HEK293 (cell line): ENCODE measurements around the gene CLDN14.

Experiments
- BCL11A ChIP-seq: fragments of 450-650 bp; formaldehyde crosslinking; IDR thresholded peaks from 2 replicates; pipeline ENCODE4 v1.5.1; 2016; ENCODE audit warnings: low read depth, missing biosample characterization, missing genetic modification characterization
- CTCF ChIP-seq: fragments of 450-650 bp; formaldehyde crosslinking; IDR thresholded peaks from 2 replicates; pipeline ENCODE4 v1.5.1; 2016; ENCODE audit warnings: missing biosample characterization, missing genetic modification characterization
- MYNN ChIP-seq: fragments of 450-650 bp; formaldehyde crosslinking; IDR thresholded peaks from 2 replicates; pipeline ENCODE4 v1.5.1; 2016; ENCODE audit warnings: missing biosample characterization, missing genetic modification characterization, borderline replicate concordance
- SP2 ChIP-seq: fragments of 450-650 bp; formaldehyde crosslinking; IDR thresholded peaks from 2 replicates; pipeline ENCODE4 v1.5.1; 2016; ENCODE audit warnings: missing biosample characterization, missing genetic modification characterization
- ZNF18 ChIP-seq: fragments of 450-650 bp; formaldehyde crosslinking; IDR thresholded peaks from 2 replicates; pipeline ENCODE4 v1.5.1; 2016; ENCODE audit warnings: missing biosample characterization, missing genetic modification characterization
- ZNF184 ChIP-seq: fragments of 450-650 bp; IDR thresholded peaks from 2 replicates; pipeline ENCODE4 v1.5.1; 2018; ENCODE audit warnings: missing biosample characterization, mild to moderate bottlenecking, missing genetic modification characterization
- ZNF248 ChIP-seq: fragments of 450-650 bp; formaldehyde crosslinking; IDR thresholded peaks from 2 replicates; pipeline ENCODE4 v1.5.1; 2017; ENCODE audit warnings: missing biosample characterization, missing genetic modification characterization
- ZNF449 ChIP-seq: fragments of 450-650 bp; formaldehyde crosslinking; IDR thresholded peaks from 2 replicates; pipeline ENCODE4 v1.5.1; 2017; ENCODE audit warnings: missing biosample characterization, mild to moderate bottlenecking, missing genetic modification characterization, moderate library complexity
- ZNF548 ChIP-seq: fragments of 450-650 bp; formaldehyde crosslinking; IDR thresholded peaks from 2 replicates; pipeline ENCODE4 v1.5.1; 2016; ENCODE audit warnings: missing biosample characterization, missing genetic modification characterization
- ZNF600 ChIP-seq: fragments of 450-650 bp; formaldehyde crosslinking; IDR thresholded peaks from 2 replicates; pipeline ENCODE4 v1.5.1; 2016; ENCODE audit warnings: missing biosample characterization, missing genetic modification characterization
- ZNF654 ChIP-seq: fragments of 450-650 bp; formaldehyde crosslinking; IDR thresholded peaks from 2 replicates; pipeline ENCODE4 v1.5.1; 2016; ENCODE audit warnings: low read depth, missing biosample characterization, missing genetic modification characterization
- ZNF76 ChIP-seq: fragments of 450-650 bp; formaldehyde crosslinking; IDR thresholded peaks from 2 replicates; pipeline ENCODE4; 2016; ENCODE audit warnings: low read depth, missing biosample characterization, missing genetic modification characterization, borderline replicate concordance
- TF ChIP-seq, protein P1 (sequence below): fragments of 450-650 bp; formaldehyde crosslinking; IDR thresholded peaks from 2 replicates; pipeline ENCODE4 v1.5.1; 2016; ENCODE audit warnings: missing biosample characterization, missing genetic modification characterization
- TF ChIP-seq, protein P2 (sequence below): fragments of 450-650 bp; formaldehyde crosslinking; IDR thresholded peaks from 2 replicates; pipeline ENCODE4 v1.5.1; 2017; ENCODE audit warnings: missing biosample characterization, missing genetic modification characterization

- TF ChIP-seq, protein P1, sequence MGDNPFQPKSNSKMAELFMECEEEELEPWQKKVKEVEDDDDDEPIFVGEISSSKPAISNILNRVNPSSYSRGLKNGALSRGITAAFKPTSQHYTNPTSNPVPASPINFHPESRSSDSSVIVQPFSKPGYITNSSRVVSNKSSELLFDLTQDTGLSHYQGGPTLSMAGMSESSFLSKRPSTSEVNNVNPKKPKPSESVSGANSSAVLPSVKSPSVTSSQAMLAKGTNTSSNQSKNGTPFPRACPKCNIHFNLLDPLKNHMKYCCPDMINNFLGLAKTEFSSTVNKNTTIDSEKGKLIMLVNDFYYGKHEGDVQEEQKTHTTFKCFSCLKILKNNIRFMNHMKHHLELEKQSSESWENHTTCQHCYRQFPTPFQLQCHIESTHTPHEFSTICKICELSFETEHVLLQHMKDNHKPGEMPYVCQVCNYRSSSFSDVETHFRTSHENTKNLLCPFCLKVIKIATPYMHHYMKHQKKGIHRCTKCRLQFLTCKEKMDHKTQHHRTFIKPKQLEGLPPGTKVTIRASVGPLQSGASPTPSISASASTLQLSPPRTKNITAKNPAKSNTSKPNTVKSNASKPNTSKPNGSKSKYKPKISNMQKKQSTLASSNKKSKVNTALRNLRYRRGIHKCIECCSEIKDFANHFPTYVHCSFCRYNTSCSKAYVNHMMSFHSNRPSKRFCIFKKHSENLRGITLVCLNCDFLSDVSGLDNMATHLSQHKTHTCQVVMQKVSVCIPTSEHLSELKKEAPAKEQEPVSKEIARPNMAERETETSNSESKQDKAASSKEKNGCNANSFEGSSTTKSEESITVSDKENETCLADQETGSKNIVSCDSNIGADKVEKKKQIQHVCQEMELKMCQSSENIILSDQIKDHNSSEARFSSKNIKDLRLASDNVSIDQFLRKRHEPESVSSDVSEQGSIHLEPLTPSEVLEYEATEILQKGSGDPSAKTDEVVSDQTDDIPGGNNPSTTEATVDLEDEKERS (tag by site-specific recombination): no peak
- TF ChIP-seq CTCF (tag by site-specific recombination) (no peak), SP2 (tag by site-specific recombination) (no peak), ZNF600 (tag by site-specific recombination) (no peak), ZNF248 (tag by site-specific recombination) (no peak), MYNN (tag by site-specific recombination) (no peak), BCL11A (no peak), ZNF76 (tag by site-specific recombination) (no peak), ZNF449 (tag by site-specific recombination) (no peak), ZNF184 (tag by site-specific recombination) (no peak), ZNF548 (tag by site-specific recombination) (no peak), ZNF654 (tag by site-specific recombination) (no peak), ZNF18 (tag by site-specific recombination) (no peak)
- TF ChIP-seq, protein P2, sequence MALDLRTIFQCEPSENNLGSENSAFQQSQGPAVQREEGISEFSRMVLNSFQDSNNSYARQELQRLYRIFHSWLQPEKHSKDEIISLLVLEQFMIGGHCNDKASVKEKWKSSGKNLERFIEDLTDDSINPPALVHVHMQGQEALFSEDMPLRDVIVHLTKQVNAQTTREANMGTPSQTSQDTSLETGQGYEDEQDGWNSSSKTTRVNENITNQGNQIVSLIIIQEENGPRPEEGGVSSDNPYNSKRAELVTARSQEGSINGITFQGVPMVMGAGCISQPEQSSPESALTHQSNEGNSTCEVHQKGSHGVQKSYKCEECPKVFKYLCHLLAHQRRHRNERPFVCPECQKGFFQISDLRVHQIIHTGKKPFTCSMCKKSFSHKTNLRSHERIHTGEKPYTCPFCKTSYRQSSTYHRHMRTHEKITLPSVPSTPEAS (tag by site-specific recombination): no peak
These were observed 25.2 kb downstream of the CLDN14 start for GRCh38 chr21:36454706-36455105.
